Fibroblast of lung (primary cell): ENCODE data around the gene HACD4.

Experiments
- CTCF ChIP-seq, 2 donors: IDR thresholded peaks in 1 of 2; conservative IDR thresholded peaks in 1 of 2; 1 replicate in 1 of 2; 2 replicates in 1 of 2; pipeline ENCODE4 v1.5.1; 2011 to 2012; ENCODE audit warnings: low read length in 2 of 2, control low read depth in 1 of 2, inconsistent platforms in 1 of 2, low read depth in 1 of 2, mild to moderate bottlenecking in 1 of 2
- EZH2 ChIP-seq: IDR thresholded peaks from 2 replicates; pipeline ENCODE4 v1.5.1; 2012; ENCODE audit warnings: low read length, control low read depth, mild to moderate bottlenecking; ENCODE audit errors: missing control alignments

GRCh38 chr9:21030389-21031035 lies 928 bp downstream of the HACD4 start:
- no peak for TF ChIP-seq CTCF (conservative IDR thresholded peaks at IDR 0.05 in 1 of 2, IDR thresholded peaks at IDR 0.05 in 1 of 2; ENCODE audit: low read depth in 1 of 2, low read length in 2 of 2)
- TF ChIP-seq EZH2 = no peak
